WI38 (cell line): ENCODE data around the gene PLCB2.

ENCODE experiments used
- H3K4me3 ChIP-seq: 2 replicates; pipeline ENCODE4 v1.5.1; 2011; ENCODE audit warnings: low read depth, mild to moderate bottlenecking, control low read depth, low read length
- TF ChIP-seq, protein P1 (sequence below): IDR thresholded peaks from 2 replicates; pipeline ENCODE4 v1.5.1; 2012; ENCODE audit warnings: low read depth, mild to moderate bottlenecking, control low read depth, low read length

Gene PLCB2

GRCh38 chr15:40278026-40278425 lies 29.7 kb downstream of the PLCB2 start:
- TF ChIP-seq, protein P1, sequence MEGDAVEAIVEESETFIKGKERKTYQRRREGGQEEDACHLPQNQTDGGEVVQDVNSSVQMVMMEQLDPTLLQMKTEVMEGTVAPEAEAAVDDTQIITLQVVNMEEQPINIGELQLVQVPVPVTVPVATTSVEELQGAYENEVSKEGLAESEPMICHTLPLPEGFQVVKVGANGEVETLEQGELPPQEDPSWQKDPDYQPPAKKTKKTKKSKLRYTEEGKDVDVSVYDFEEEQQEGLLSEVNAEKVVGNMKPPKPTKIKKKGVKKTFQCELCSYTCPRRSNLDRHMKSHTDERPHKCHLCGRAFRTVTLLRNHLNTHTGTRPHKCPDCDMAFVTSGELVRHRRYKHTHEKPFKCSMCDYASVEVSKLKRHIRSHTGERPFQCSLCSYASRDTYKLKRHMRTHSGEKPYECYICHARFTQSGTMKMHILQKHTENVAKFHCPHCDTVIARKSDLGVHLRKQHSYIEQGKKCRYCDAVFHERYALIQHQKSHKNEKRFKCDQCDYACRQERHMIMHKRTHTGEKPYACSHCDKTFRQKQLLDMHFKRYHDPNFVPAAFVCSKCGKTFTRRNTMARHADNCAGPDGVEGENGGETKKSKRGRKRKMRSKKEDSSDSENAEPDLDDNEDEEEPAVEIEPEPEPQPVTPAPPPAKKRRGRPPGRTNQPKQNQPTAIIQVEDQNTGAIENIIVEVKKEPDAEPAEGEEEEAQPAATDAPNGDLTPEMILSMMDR, result no peak
- H3K4me3 ChIP-seq, result no peak overlapping the region

DNA sequence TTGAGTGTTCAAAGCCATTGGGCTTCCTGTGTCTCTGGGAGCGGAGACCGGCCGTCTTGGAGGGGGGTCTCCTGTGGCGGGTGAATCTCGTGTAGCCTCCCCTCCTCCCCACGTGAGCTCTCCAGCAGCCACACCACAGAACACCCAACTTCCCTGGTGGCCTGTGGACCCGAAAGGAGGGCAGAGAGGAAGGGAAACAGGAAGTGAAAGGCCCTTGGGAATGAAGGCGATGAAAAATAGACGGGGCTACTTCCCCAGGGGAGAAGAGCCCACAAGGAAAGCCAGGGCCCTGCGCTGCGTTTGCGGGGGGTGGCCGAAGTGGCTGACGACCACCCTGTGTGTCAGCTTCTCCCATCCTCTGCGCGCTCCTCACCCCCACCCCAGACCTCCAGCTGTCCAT lies 30.3 kb downstream of the PLCB2 start:
- TF ChIP-seq, protein P1, result no peak
- no peak overlapping the region for H3K4me3 ChIP-seq

DNA sequence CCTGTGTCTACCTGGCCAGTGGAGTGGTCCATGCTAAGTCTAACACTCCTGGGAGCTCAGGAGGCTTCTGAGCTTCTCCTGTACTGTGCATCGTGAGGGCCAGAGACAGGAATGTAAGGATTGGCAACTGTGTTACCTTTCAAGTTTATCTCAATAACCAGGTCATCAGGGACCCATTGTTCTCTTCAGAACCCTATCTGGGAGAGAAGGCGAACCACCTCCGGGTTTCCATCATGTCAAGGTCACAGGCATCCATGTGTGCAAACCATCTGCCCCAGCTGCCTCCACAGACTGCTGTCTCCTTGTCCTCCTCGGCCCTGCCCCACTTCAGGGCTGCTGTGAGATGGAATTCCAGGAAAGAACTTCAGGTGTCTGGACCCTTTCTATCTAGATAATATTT lies 30.8 kb downstream of the PLCB2 start:
- TF ChIP-seq, protein P1, result no peak
- no peak overlapping the region for H3K4me3 ChIP-seq

DNA sequence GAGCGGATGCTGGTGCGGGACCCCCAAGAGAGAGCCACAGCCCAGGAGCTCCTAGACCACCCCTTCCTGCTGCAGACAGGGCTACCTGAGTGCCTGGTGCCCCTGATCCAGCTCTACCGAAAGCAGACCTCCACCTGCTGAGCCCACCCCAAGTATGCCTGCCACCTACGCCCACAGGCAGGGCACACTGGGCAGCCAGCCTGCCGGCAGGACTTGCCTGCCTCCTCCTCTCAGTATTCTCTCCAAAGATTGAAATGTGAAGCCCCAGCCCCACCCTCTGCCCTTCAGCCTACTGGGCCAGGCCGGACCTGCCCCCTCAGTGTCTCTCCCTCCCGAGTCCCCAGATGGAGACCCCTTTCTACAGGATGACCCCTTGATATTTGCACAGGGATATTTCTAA lies 31.8 kb downstream of the PLCB2 start:
- no peak overlapping the region for H3K4me3 ChIP-seq
- TF ChIP-seq, protein P1, result no peak

DNA sequence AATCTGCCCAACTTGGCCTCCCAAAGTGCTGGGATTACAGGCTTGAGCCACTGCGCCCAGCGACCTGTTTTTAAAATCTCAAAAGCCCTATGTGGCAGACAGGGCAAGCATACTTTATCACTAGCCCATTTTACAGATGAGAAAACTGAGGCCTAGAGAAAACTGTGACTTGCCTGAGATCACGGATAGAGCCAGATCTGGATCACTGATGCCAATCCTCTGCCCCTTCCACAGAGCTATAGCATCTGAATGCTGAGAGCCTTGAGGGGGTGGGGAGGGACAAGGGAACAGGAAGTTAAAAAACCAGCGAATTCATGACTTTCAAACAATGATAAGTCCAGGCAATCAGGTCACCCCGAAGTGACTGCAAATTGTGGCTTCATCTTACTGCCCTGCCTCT lies 32.2 kb downstream of the PLCB2 start:
- TF ChIP-seq, protein P1, result no peak
- no peak overlapping the region for H3K4me3 ChIP-seq

- H3K4me3 ChIP-seq, result no peak overlapping the region
- TF ChIP-seq, protein P1, result peak; percentile 100
Observed at GRCh38 chr15:40274350-40275274, 33.1 kb downstream of the PLCB2 start.

DNA sequence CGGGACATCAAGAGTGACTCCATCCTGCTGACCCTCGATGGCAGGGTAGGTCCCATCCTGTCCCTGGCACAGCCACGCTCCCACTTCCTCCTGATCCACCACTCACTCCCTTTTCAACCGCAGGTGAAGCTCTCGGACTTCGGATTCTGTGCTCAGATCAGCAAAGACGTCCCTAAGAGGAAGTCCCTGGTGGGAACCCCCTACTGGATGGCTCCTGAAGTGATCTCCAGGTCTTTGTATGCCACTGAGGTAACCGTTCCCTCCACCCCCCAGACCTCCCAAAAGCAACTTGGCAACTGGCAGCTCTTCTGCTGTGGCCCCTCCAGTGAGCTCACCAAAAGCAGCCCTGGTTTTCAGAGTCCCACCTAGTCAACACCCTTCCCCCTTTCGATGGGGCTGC lies 34.3 kb downstream of the PLCB2 start:
- no peak overlapping the region for H3K4me3 ChIP-seq
- TF ChIP-seq, protein P1, result no peak
